Lung (tissue), 13 donors: ENCODE results near the gene TXNRD3. TPM values are rescaled to one million over a fixed set of nuclear protein-coding genes. Genes with fewer than 3 reads are reported as not detected.

ENCODE experiments used
- ATAC-seq: fragments of 200-7000 bp; cut with Tn5 transposase; one replicate; pipeline ENCODE4 v1.9.1; 2020; ENCODE audit warnings: moderate number of reproducible peaks; ENCODE audit not compliant: insufficient read depth, low FRiP score
- DNase-seq, 3 donors: peaks; one replicate each; pipeline ENCODE4 v3.0.0-alpha.2; 2013 to 2017
- H3K27ac ChIP-seq, 2 donors: one replicate each; pipeline ENCODE4 v1.5.1; 2013; ENCODE audit warnings: mild to moderate bottlenecking in 2 of 2, moderate library complexity in 2 of 2, control low read depth in 1 of 2, inconsistent platforms in 1 of 2, low read depth in 1 of 2, low read length in 1 of 2
- H3K27me3 ChIP-seq, 3 donors: one replicate each; pipeline ENCODE4 v1.5.1; 2013; ENCODE audit warnings: low read length in 2 of 3; ENCODE audit not compliant: control insufficient read depth in 3 of 3, insufficient read depth in 3 of 3
- H3K36me3 ChIP-seq, 4 donors: one replicate each; pipeline ENCODE4 v1.5.1; 2013; ENCODE audit warnings: low read length in 4 of 4, mild to moderate bottlenecking in 1 of 4, moderate library complexity in 1 of 4; ENCODE audit not compliant: control insufficient read depth in 4 of 4, insufficient read depth in 4 of 4
- H3K4me1 ChIP-seq, 5 donors: one replicate each; pipeline ENCODE4 v1.5.1; 2013; ENCODE audit warnings: low read length in 5 of 5, mild to moderate bottlenecking in 2 of 5, moderate library complexity in 1 of 5; ENCODE audit not compliant: control insufficient read depth in 5 of 5, insufficient read depth in 5 of 5
- H3K4me3 ChIP-seq: one replicate; pipeline ENCODE4 v1.5.1; 2013; ENCODE audit warnings: mild to moderate bottlenecking, control low read depth, moderate library complexity
- H3K9ac ChIP-seq, 2 donors: one replicate each; pipeline ENCODE4 v1.5.1; 2013; ENCODE audit warnings: low read length in 2 of 2, control low read depth in 1 of 2; ENCODE audit not compliant: insufficient read depth in 1 of 2
- H3K9me3 ChIP-seq, 4 donors: one replicate each; pipeline ENCODE4 v1.5.1; 2013; ENCODE audit warnings: low read length in 3 of 4, mild to moderate bottlenecking in 1 of 4, moderate library complexity in 1 of 4; ENCODE audit not compliant: control insufficient read depth in 4 of 4, insufficient read depth in 3 of 4
- CTCF ChIP-seq: IDR thresholded peaks from 2 replicates; pipeline ENCODE4 v1.5.1; 2012; ENCODE audit warnings: mild to moderate bottlenecking; ENCODE audit errors: control extremely low read depth, extremely low read depth
- WGBS, 2 donors: extraction: QIAGEN DNeasy Blood & Tissue Kit; methylation state at CpG; one replicate each; pipeline ENCODE4 v1.1.7; 2013; 5-methylcytosine and 5-hydroxymethylcytosine counted together
- polyA plus RNA-seq, 2 donors: library from polyadenylated mRNA; stranded (reverse); fragments of 200-250 nt; gene quantifications; one replicate each; pipeline ENCODE4 v1.2.1, GENCODE V29; 2013
- small RNA-seq: library from RNA; depleted of rRNA; stranded (forward); fragments of <200 nt; gene quantifications from one replicate; pipeline ENCODE3, GENCODE V24; 2014; ENCODE audit warnings: low replicate concordance
- total RNA-seq, 2 donors: library from RNA; depleted of rRNA in 1 of 2; stranded (reverse); fragments of >200 nt in 1 of 2; gene quantifications; one replicate each; pipeline ENCODE4 v1.2.1, GENCODE V29; 2014 to 2021
- donor health status: control.
- donor health status: control.
- donor health status: Bipolar disorder and iron deficiency.
- donor health status: healthy.
- donor health status: DM: yes; HTN: yes; CAD: no.

Gene TXNRD3
- total and polyA plus RNA-seq, 4 donors, result 6.3 to 17.0 (median 10.4) TPM

GRCh38 chr3:126558336-126559071 is 96.4 kb downstream of the TXNRD3 start, which contains the start of gene C3orf22:
TSS of gene C3orf22 (minus strand) at chr3:126558932. CDS start at chr3:126553390, 5,542 bp downstream.
- DNase-seq (peak in 1 of 3 donors; percentile 3), ATAC-seq (no peak)
- H3K9me3 ChIP-seq, result peaks cover 0 to 3% (median 0%) of the 10 kb centered on the region in 4 donors
- no peaks in the 10 kb centered on the region for H3K36me3 ChIP-seq
- H3K4me1 ChIP-seq, result no peaks in the 10 kb centered on the region
- no peak within 1 kb of the TSS for H3K27ac ChIP-seq
- 76 to 86% methylated on average over 9 of the region's 9 CpGs for WGBS, 2 donors
- no peak within 1 kb of the TSS for H3K9ac ChIP-seq
- no peaks in the 10 kb centered on the region for H3K27me3 ChIP-seq
- no peak within 1 kb of the TSS for H3K4me3 ChIP-seq
- no peak for TF ChIP-seq CTCF

- no peak overlapping the region for H3K27ac ChIP-seq
- DNase-seq, result peak in 1 of 3 donors; percentile 2
- H3K4me1 ChIP-seq, result no peaks in the 10 kb centered on the region
- no peaks in the 10 kb centered on the region for H3K27me3 ChIP-seq
- peaks cover 0 to 6% (median 0%) of the 10 kb centered on the region in 4 donors for H3K9me3 ChIP-seq
- no peaks in the 10 kb centered on the region for H3K36me3 ChIP-seq
- no peak overlapping the region for H3K4me3 ChIP-seq
- 70 to 85% methylated on average over 6 of the region's 6 CpGs for WGBS, 2 donors
- H3K9ac ChIP-seq, result no peak overlapping the region
- TF ChIP-seq CTCF, result no peak
- ATAC-seq, result no peak
Observed at GRCh38 chr3:126557761-126558160, 97.2 kb downstream of the TXNRD3 start.

- Histone ChIP-seq H3K36me3 (no peaks in the 10 kb centered on the region), H3K4me1 (no peaks in the 10 kb centered on the region), H3K9me3 (peaks cover 0 to 6% (median 0%) of the 10 kb centered on the region in 4 donors), H3K9ac (no peak overlapping the region), H3K27me3 (no peaks in the 10 kb centered on the region), H3K4me3 (no peak overlapping the region), H3K27ac (no peak overlapping the region)
- DNase-seq, result no peak
- TF ChIP-seq CTCF, result no peak
- ATAC-seq, result no peak
- 95 to 98% methylated on average over 11 of the region's 11 CpGs for WGBS, 2 donors
Observed at GRCh38 chr3:126557415-126557745, 97.5 kb downstream of the TXNRD3 start.

Small RNA genes within 50 kb of the gene (small RNA-seq; reads per million reads assigned to genes)
- not detected for gene RNA5SP138

Other genes starting within 250 kb of the TXNRD3 start
- 10 to 100 TPM; 44.5 to 49.5 TPM for gene ZXDC, start 179.2 kb downstream of the TXNRD3 start, total RNA-seq
- 10 to 100 TPM; 12.9 to 15.2 TPM for gene ZXDC, start 179.2 kb downstream of the TXNRD3 start, polyA plus RNA-seq
- gene UROC1, start 137.4 kb downstream of the TXNRD3 start, total RNA-seq, result under 1 TPM; 0.09 to 0.21 TPM
- gene UROC1, start 137.4 kb downstream of the TXNRD3 start, polyA plus RNA-seq, result under 1 TPM; 0.01 to 0.08 TPM
- 1 to 10 TPM in 1 of 2 donors, under 1 TPM in 1; 0.74 to 2.7 TPM for gene CHST13, start 131.0 kb downstream of the TXNRD3 start, total RNA-seq
- 1 to 10 TPM in 1 of 2 donors, under 1 TPM in 1; 0.51 to 3.6 TPM for gene CHST13, start 131.0 kb downstream of the TXNRD3 start, polyA plus RNA-seq
- under 1 TPM in 1 of 2 donors, not detected in 1; 0.28 TPM for gene C3orf22, start 96.2 kb downstream of the TXNRD3 start, total RNA-seq
- gene C3orf22, start 96.2 kb downstream of the TXNRD3 start, polyA plus RNA-seq, result not detected
- gene CHCHD6, start 49.1 kb upstream of the TXNRD3 start, total RNA-seq, result 10 to 100 TPM; 12.1 to 22.6 TPM
- gene CHCHD6, start 49.1 kb upstream of the TXNRD3 start, polyA plus RNA-seq, result 10 to 100 TPM; 14.5 to 20.6 TPM